Caki2 (cell line): ENCODE results near the gene ACKR2. TPM values are rescaled to one million over a fixed set of nuclear protein-coding genes. Genes with fewer than 3 reads are reported as not detected.
"Not testable (repeated sequence)": the region's sequence is repeated elsewhere in the genome, so short reads cannot be mapped to it uniquely, and the experiment has no call there.

ENCODE experiments used
- DNase-seq: peaks from one replicate; pipeline ENCODE4 v3.0.0-alpha.2; 2015; ENCODE audit warnings: low read depth
- in situ Hi-C: cut with HindIII; loops from 2 replicates; pipeline ENCODE4 v1.10.0; 2016; ENCODE audit warnings: low sequenced_read_pairs, low pct_unique_long_range_greater_than_20kb, mixed read lengths
- total RNA-seq: library from RNA; depleted of rRNA; stranded (reverse); fragments of >200 nt; shearing (Covaris generic); gene quantifications from 2 replicates; pipeline ENCODE4 v1.2.3, GENCODE V29; 2014; ENCODE audit warnings: low replicate concordance

The ACKR2 gene
- total RNA-seq, 1 experiment from 2014 or later, result 0.74 TPM

DNA sequence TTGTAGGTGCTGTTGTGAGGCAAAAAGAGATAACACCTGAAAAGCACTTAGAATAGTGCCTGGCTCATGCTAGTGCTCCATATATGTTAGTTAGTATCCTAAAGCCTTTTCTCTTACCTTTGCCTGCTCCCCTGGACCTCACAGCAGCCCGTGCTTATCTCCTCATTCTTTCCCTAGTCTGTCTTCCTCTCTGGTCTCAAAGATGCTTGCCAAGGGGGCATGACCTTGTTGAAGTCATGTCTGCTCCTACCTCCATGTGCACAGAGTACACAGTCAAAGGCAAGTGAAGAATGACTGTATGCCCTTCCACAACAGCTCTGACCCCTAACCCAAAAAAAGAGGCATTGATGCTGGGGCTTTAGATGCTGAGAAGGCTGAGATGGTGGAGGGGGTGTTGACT lies 67.2 kb downstream of the ACKR2 start:
- no peak for DNase-seq
- in situ Hi-C loops, result no loop called here

DNA sequence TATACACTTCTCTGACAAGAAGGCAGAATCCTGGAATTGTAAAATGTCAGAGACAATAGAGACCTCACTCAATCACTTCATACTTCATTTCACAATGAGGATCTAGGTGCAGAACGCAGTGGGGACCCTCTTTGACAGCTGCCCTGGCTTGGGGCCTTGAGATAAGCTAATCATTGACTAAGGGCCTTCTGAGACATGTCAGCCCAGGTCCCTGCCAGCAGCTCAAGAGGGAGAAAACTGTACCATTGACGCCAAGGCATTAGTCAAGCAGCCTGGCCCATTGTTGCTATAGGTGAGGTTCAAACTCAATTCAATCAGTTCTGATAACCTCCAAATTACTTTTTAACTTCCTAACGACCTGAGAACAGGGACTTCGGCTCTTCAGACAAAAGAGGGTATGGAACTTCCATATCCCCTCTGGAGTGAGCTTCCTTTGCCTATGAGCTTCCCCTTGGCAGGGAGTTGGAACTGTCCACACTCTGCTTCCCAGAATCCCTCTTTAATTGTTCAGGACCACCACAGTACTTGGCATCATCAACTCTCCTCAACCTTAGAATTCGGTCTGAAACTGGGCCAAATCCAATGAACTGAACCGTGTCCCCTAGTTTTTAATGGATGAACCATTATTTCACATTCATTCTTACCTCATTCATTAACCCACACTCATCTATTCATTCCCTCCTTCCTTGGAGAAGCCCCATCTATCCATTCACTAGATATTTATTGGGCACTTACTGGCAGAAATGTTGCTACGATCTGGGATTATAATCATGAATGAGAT lies 67.9 kb downstream of the ACKR2 start:
- in situ Hi-C loops, result no loop called here

DNA sequence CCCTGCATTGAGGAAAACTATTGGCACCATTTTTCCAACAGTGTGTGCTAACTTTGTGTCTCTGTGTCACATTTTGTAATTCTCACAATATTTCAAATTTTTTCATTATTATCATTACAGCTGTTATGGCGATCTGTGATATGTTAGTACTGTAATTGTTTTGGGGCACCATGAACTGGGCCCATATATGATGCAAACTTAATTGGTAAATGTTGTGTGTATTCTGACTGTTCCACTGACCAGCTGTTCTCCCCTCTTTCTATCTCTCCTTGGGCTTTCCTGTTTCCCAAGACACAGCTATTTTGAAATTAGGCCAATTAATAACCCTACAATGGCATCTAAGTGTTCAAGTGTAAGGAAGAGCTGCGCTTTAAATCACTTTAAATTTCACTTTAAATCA lies 68.6 kb downstream of the ACKR2 start:
- DNase-seq, result no peak
- in situ Hi-C loops, result no loop called here

More for the DNA sequence above, 67.9 kb downstream of the ACKR2 start:
- no peak for DNase-seq

DNA sequence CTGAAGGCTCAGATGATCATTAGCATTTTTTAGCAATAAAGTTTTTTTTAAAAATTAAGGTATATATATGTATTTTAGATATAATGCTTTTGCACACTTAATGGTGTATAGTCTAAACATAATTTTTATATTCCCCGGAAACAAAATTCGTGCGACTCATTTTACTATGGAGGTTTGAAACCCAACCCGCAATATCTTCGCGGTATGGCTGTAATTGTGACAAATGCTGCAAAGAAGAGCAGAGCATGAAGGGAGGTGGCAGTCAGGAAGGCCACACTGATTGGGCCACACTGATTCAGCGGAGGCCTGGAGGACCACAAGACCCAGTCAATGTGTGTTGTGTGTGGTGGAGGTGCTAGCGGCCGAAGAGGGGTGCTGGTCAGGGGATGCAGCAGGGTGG lies 70.9 kb downstream of the ACKR2 start:
- DNase-seq, result no peak
- in situ Hi-C loops, result no loop called here

DNA sequence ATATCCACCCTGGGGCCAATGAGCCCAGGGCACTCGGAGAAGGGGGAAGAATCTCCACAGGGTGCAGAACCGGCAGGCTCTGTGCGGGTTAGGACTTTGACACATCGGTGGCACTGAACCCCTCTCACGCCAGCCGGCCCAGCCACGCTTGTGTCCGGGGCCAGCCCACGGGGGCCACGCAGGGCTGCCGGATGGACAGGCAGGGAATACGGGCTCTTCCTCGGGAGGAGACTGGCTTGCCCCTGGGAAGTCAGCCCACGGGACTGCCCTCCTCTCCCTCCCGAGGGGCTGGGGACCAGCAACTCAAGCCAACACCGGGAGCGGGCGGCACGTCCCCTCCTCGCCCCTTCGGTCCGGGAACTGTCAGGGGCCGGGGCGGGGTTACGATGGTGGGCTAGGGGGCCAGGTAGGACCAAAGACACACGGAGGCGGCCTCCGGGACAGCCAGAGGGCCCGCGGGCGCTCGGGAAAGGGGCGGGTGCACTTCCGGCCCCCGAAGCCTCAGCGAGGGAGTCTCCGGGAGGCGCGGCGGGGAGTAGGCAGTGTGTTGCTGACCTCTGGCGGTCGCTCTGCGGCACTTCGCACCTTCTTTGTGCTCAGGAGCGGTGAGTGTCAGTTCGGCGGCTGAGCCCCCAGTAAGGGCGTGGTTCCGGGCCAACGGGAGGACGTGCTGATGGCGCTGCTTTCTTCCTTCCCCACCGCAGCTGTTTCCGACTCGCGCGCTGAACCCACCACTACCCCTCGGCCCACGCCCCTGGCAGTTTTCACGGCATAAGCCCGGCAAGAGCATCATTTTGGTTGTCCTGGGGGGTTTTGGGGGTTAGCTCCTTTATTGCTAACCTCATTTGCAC lies 71.6 kb downstream of the ACKR2 start:
- DNase-seq, result peak; percentile 68
- in situ Hi-C loops, result no loop called here

DNA sequence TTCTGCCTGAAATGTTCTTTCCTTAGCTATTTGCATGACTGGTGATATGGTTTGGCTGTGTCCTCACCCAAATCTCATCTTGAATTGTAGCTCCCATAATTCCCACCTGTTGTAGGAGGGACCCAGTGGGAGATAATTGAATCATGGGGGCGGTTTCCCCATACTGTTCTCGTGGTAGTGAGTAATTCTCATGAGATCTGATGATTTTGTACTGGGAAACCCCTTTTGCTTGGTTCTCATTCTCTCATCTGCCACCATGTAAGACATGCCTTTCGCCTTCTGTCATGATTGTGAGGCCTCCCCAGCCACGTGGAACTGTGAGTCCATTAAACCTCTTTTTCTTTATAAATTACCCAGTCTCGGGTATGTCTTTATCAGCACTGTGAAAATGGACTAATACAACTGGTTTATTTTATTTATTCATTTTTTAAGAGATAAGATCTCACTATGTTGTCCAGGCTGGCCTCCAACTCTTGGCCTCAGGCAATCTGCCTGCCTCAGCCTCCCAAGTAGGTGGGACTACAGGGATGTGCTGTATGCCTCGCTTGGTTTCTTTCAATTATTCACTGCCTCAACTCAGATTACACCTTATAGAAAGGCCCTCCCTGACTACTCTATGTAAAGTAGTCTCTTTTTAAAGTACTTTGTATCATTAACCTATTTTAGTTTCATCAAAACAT lies 74.1 kb downstream of the ACKR2 start:
- DNase-seq, in situ Hi-C loops: not testable (repeated sequence)

DNA sequence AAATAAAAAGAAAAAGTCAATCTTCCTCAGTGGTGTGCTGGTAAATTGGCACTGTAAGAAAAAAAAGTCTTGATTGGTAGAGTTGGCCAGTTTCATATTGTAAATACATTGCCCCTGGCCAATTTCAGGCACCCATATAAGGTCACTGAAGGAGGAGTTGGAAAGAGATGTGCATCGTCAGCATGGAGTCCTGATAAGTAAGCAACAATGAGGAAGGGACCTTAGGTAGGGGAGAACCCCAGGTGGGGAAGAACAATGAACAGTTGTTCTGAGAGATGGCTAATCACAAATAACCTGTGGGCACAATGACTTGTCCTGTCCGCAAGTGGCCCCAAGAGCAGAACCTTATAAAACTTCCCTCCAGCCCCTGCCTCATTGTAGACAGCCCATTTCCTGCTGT lies 75.1 kb downstream of the ACKR2 start:
- no peak for DNase-seq
- in situ Hi-C loops, result no loop called here

DNA sequence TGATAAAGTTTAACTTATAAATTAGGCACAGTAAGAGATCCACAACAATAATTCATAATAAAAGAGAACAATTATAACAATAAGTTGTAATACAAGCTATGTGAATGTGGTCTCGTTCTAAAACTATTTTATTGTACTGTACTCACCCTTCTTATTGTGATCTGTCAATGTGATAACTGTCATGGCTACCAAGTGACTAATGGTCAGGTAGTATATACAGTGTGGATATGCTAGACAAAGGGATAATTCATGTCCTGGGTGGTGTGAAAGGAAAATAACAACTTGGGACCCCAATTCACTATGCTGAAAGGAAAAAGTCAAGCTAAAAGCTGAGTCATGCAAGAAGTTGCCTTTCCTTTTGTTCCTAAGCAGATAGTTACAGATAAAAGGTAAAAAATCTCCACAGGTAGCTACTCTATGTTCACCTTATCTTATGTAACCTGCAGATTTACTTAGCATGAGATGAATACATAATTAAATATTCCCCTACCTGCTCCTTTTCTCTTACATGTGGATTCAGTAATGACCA lies 77.1 kb downstream of the ACKR2 start:
- DNase-seq, result no peak
- in situ Hi-C loops, result no loop called here

DNA sequence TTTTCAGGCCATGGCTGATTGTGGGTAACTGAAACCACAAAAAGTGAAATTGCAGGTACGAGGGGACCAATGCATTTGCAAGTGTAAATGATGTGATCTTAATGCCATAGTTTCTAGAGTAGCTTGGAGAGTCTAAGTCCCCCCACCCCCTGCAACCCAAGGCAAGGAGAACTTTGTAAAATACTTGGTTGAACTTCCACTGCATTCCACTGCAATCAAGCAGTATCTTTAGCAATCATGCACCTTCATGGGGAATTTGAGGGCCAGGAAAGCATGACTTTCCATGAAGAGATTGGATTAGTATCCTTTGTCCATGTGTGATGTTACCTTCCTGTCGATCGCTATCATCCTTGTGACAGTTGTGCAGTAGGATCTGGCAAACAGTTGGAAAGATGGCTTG lies 77.8 kb downstream of the ACKR2 start:
- in situ Hi-C loops, result no loop called here
- DNase-seq, result no peak

DNA sequence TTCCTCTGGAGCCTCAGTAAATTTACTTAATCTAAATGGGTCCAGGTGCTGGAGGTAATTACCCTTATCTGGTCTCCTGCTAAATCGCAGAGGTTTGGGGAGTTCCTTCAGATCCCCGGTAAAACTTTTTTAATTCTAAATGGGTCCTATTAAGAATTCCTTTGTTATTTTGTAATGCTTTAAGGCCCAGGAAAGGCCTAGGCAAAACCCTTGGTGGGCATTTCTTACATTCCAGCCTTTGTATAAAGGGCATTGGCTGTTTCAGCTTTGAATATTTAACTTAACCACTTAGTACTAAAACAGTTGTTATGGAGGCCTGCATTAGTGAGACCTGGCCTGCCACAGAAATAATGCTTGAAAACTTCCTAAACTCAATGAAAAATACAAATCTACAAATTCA lies 81.8 kb downstream of the ACKR2 start:
- DNase-seq, result no peak
- in situ Hi-C loops, result no loop called here

DNA sequence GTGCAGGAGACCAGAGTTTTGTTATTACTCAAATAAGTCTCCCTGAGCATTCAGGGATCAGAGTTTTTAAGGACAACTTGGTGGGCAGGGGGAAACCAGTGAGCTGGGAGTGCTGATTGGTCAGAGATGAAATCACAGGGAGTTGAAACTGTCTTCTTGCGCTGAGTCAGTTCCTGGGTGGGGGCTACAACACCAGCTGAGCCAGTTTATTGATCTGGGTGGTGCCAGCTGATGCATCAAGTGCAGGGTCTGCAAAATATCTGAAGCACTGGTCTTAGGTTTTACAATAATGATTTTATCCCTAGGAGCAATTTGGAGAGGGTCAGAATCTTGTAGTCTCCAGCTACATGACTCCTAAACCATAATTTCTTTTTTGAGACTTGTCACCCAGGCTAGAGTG lies 82.9 kb downstream of the ACKR2 start:
- no peak for DNase-seq
- in situ Hi-C loops, result no loop called here

DNA sequence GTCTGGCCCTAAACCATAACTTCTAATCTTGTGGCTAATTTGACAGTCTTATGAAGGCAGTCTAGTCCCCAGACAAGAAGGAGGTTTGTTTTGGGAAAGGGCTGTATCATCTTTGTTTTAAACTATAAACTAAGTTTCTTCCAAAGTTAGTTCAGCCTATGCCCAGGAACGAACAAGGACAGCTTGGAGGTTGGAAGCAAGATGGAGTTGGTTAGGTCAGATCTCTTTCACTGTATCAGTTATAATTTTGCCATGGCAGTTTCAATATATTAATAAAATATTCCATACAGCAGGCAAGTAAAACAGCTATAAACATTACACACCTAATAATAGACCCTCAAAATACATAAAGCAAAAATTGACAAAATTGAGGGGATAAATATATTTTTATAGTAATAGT lies 83.6 kb downstream of the ACKR2 start:
- in situ Hi-C loops, result no loop called here

DNA sequence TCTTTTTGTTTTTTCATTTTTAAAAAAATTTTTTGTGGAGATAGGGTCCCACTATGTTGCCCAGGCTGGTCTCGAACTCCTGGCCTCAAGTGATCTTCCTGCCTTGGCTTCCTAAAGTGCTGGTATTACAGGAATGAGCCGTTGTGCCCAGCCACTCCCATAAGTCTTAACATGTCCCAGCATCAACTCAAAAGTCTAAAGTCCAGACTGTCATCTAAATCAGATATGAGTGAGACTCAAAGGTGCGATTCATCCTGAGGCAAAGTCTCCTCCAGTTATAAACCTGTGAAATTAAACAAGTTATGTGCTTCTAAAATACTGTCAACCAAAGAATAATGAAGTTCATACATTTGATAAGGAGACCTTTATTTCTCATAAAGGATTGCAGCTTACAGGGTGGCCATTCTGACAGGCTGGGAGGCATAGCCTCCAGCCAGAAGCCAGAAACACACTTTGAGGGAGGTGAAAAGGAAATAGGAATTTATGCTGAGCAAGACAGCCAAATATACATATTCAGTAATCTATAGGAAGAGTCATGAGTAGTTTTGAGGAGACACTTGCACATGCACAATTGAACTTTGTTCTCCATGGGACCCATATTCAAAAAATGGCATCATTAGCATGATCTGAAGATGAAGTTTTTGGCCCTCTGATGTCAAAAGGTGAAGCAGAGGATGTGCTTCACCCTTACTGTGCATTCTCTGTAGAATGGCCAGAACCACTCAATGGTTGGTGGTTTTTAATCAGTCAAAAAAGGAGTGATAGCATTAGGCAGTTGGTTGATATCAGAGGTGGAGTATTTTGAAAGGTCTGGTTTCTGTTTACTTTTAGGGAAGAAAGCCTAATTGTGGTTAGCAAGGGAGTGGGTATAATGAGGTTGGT lies 85.7 kb downstream of the ACKR2 start:
- in situ Hi-C loops, result no loop called here
- DNase-seq, result no peak

More for the DNA sequence above, 83.6 kb downstream of the ACKR2 start:
- no peak for DNase-seq

DNA sequence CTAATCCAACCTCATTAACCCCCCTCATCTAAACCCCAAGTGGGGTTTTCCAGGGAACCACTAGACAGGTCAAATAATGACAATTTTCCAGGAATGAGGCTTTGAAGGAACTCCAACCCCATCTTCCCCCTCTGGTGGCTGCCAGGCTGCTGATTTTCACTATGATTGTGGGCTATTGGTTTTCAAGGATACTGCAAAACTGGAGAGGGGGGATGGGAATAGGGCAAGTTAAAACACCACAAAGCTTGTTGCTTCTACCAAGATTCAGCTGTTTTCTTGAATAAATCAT lies 86.3 kb downstream of the ACKR2 start:
- DNase-seq, result no peak
- in situ Hi-C loops, result no loop called here

DNA sequence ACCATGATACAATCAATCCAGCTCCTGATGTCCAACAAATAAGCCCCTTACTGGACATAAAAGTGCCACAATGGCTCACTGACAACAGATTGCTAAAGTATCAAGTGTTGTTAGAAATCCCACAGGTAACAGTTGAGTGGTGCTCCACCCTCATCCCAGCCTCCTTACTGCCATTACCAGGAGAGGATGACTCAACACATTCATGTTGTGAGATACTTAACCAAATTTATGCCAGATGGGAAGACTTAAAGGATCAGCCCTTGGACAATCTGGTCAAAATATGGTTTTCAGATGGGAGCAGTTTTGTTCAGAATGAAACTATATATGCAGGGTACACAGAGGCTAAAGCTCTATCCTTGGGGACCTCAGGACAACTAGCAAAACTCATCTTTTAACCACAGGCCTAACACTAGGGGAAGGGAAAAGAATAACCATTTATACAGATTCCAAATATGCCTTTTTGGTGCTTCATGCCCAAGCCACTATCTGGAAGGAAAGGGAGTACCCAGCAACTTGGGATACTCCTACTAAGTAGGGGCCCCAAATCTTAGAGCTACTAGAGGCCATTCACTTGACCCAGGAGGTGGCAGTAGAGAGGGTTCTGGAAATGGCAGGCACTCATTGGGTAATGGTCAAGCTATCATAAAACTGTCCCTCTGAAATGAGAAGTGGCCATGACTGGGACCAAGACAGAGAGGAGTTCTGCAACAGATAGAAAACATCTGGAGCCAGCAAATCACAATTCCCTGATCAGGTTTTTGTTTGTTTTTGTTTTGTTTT lies 89.8 kb downstream of the ACKR2 start:
- DNase-seq, result no peak
- in situ Hi-C loops, result no loop called here

DNA sequence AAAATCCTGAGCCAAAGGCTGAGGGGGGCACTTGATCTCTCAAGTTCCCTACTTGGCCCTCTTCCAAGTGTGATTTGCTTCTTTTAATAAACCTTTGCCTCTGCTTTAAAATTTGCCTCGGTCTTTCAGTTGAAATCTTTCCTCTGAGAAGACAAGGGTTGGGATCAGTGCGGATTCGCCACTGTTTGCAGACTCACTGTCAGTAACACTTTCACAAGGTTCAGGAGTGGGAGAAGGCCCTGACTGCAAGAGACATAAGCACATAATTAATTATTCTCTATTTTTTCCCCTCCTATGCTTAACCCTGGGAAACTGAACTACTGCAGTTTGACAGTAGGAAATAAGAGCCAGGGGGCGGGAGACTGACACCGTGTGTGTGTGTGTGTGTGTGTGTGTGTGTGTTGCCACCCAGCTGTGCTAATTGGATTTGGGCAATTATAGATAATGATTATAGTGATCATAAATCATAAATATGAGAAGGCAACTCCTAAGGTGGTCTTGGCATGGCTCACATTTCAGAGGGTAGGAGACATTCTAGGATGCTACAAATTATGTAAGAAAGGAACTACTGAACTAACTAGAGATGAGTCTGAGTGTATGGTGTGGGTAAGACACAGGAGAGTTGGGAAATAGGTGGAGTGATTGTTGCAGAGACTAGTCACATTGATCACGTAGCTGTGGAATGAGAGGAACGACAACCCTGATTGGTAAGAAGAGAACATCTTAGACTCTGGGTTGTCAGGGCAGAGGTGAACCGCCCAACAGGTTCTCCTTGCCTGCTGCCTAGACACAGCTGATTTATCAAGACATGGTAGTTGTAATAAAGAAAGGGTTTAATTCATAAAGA lies 91.2 kb downstream of the ACKR2 start:
- DNase-seq, result no peak
- in situ Hi-C loops, result no loop called here

DNA sequence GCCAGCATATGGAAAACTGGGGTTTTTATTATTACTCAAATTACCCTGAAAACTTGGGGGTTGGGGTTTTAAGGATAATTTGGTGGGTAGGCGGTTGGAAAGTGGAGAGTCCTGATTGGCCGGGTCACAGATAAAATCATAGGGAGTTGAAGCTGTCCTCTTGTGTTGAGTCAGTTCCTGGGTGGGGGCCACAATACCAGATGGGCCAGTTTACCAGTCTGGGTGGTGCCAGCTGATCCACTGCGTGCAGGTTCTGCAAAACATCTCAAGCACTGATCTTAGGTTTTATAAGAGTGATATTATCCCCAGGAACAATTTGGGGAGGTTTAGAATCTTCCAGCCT lies 91.8 kb downstream of the ACKR2 start:
- no peak for DNase-seq
- in situ Hi-C loops, result no loop called here
